Calu3 (cell line): ENCODE results near the gene GOLGA2. TPM values are rescaled to one million over a fixed set of nuclear protein-coding genes. Genes with fewer than 3 reads are reported as not detected.

Source experiments
- BruUV-seq: library from RNA; stranded (reverse); fragments of 400-500 nt; replicated peaks from 2 replicates; lab custom pipeline; 2021; lab: Mats Ljungman, UMichigan
- CTCF ChIA-PET: fragments of 300-600 bp; sonication (Branson Sonifier 250); formaldehyde crosslinking; loops from one replicate; lab custom pipeline; 2022; ENCODE audit warnings: antibody characterized with exemption; lab: Charles Lee
- DNase-seq: peaks from one replicate; pipeline ENCODE4 v3.0.0; 2022
- H3K27ac Mint-ChIP-seq: one replicate; pipeline ENCODE4 v1.8.0; 2022; ENCODE audit warnings: mixed read lengths; ENCODE audit not compliant: unreplicated experiment
- H3K27me3 Mint-ChIP-seq: one replicate; pipeline ENCODE4 v1.8.0; 2022; ENCODE audit warnings: mixed read lengths; ENCODE audit not compliant: unreplicated experiment
- H3K36me3 Mint-ChIP-seq: one replicate; pipeline ENCODE4 v1.8.0; 2022; ENCODE audit warnings: mild to moderate bottlenecking, moderate library complexity, mixed read lengths; ENCODE audit not compliant: insufficient read depth, unreplicated experiment
- H3K4me1 Mint-ChIP-seq: one replicate; pipeline ENCODE4 v1.8.0; 2022; ENCODE audit warnings: mild to moderate bottlenecking, low read depth, mixed read lengths; ENCODE audit not compliant: unreplicated experiment
- H3K4me3 Mint-ChIP-seq: one replicate; pipeline ENCODE4 v1.8.0; 2022; ENCODE audit warnings: mild to moderate bottlenecking, low read depth, moderate library complexity, mixed read lengths; ENCODE audit not compliant: unreplicated experiment
- H3K9me3 Mint-ChIP-seq: one replicate; pipeline ENCODE4 v1.8.0; 2022; ENCODE audit warnings: low read depth, mixed read lengths; ENCODE audit not compliant: unreplicated experiment
- intact Hi-C: fragments of 100-400 bp; cut with micrococcal nuclease; formaldehyde crosslinking; loops from one replicate; pipeline ENCODE4 v1.10.0; 2022; ENCODE audit not compliant: unreplicated experiment
- total RNA-seq: library from RNA; stranded (reverse); gene quantifications from 2 replicates; pipeline ENCODE4 v1.2.3, GENCODE V29; 2022
- TF ChIP-seq, protein P1 (sequence below): fragments of 200-600 bp; IDR thresholded peaks from one replicate; pipeline ENCODE4 v1.8.0; 2022; ENCODE audit warnings: antibody characterized with exemption; ENCODE audit not compliant: unreplicated experiment

GOLGA2 gene
- total RNA-seq, 1 experiment from 2014 or later: 69.6 TPM

DNA sequence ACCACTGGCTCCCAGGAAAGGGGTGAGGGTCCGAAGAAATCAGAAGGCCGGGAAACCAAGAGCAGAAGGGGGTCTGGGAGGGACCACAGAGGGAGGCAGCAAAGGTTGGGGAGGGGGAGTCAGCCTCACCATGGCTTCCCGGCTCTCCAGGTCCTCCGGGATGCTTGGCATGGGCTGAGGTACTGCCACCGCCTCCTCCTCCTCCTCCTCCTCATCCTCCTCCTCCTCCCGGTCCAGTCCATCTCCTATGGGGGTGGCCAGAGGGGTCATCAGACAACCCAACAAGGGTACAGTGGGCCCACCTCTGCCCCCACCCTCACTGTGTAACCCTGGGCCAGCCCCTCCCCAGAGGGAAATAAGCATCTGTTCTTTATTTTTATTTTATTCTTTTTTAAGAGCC, 17.5 kb downstream of the GOLGA2 start:
- CTCF ChIA-PET: interaction anchor here (0.5 kb wide), 1 partner anchor 770 kb away, joined by 3 read pairs; the partner anchor contains the start of gene SH3GLB2
- Mint-ChIP-seq H3K4me3 (no peak overlapping the region), H3K27ac (no peak overlapping the region)

DNA sequence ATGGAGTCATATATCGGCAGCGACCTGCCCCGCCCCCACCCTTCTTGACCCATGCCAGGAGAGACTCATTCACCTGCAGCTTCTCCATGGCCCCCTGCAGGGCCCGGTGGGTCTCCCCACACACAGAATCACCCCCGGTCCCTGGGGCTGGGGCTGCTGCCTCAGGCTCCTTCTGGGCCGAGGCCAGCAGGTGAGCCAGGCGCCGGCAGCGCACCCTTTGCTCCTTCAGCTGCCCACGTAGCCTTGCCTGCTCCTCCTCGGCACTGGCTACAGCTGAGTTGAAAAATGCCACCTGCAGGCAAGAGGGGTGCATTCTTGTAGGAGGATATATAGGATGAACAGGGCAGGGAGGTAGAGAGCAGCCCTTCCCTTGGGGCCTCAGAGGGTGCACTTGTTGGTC, 17.9 kb downstream of the GOLGA2 start:
- Mint-ChIP-seq H3K4me3 (no peak overlapping the region), H3K27ac (no peak overlapping the region), H3K27me3 (no peaks in the 10 kb centered on the region), H3K9me3 (no peaks in the 10 kb centered on the region), H3K36me3 (peaks cover 38% of the 10 kb centered on the region), H3K4me1 (no peaks in the 10 kb centered on the region)
- DNase-seq: no peak
- CTCF ChIA-PET: interaction anchor here (0.5 kb wide), 1 partner anchor 770 kb away, joined by 3 read pairs; the partner anchor contains the start of gene SH3GLB2
- no TSS peak for BruUV-seq
- intact Hi-C loops: no loop called here
- TF ChIP-seq, protein P1, sequence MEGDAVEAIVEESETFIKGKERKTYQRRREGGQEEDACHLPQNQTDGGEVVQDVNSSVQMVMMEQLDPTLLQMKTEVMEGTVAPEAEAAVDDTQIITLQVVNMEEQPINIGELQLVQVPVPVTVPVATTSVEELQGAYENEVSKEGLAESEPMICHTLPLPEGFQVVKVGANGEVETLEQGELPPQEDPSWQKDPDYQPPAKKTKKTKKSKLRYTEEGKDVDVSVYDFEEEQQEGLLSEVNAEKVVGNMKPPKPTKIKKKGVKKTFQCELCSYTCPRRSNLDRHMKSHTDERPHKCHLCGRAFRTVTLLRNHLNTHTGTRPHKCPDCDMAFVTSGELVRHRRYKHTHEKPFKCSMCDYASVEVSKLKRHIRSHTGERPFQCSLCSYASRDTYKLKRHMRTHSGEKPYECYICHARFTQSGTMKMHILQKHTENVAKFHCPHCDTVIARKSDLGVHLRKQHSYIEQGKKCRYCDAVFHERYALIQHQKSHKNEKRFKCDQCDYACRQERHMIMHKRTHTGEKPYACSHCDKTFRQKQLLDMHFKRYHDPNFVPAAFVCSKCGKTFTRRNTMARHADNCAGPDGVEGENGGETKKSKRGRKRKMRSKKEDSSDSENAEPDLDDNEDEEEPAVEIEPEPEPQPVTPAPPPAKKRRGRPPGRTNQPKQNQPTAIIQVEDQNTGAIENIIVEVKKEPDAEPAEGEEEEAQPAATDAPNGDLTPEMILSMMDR: no peak

More for the DNA sequence above, 17.5 kb downstream of the GOLGA2 start:
- no peaks in the 10 kb centered on the region for H3K9me3 Mint-ChIP-seq
- no peak for DNase-seq
- H3K27me3 Mint-ChIP-seq: no peaks in the 10 kb centered on the region
- TF ChIP-seq, protein P1: no peak
- no peaks in the 10 kb centered on the region for H3K4me1 Mint-ChIP-seq
- peaks cover 42% of the 10 kb centered on the region for H3K36me3 Mint-ChIP-seq
- intact Hi-C loops: no loop called here
- no TSS peak for BruUV-seq

DNA sequence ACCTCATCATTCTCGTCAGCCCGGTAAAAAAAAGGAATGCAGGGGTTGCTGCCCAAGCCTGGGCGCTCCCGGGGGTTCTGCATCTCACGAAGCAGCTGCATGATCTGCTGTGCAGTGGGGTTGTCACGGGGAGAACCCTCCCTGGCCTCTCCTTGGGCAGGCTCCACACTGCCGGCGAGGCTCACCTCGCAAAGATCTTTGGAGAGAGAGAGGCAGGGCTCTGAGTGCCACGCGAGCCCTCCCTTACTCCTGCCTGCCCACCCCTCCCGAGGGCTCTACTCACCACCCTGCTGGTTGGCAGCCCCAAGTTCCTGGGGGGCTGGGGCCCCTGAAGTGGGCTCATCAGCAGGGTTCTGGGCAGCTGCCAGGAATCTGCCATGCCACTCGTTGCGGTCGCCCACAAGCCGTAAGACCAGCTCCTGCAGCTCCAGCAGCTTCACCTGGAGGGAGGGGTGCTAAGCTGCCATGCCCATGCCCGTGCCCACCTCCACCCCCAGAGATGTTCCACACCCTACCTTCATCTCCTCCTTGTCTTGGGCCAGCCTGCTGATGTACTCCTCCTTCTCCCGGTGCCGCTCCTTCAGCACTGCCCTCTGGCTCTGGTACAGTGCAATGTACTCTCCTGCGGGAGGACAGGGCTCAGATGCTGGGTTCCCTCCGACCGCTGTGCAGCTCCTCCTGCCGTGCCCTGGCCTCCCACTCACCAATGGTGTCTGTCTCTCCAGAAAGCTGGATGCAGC, 18.6 kb downstream of the GOLGA2 start:
- Mint-ChIP-seq H3K4me3 (no peak overlapping the region), H3K27ac (no peak overlapping the region), H3K9me3 (no peaks in the 10 kb centered on the region), H3K36me3 (peaks cover 32% of the 10 kb centered on the region), H3K4me1 (no peaks in the 10 kb centered on the region), H3K27me3 (no peaks in the 10 kb centered on the region)
- TF ChIP-seq, protein P1: no peak
- DNase-seq: no peak
- intact Hi-C loops: no loop called here
- CTCF ChIA-PET: no interaction called here
- BruUV-seq: no TSS peak

DNA sequence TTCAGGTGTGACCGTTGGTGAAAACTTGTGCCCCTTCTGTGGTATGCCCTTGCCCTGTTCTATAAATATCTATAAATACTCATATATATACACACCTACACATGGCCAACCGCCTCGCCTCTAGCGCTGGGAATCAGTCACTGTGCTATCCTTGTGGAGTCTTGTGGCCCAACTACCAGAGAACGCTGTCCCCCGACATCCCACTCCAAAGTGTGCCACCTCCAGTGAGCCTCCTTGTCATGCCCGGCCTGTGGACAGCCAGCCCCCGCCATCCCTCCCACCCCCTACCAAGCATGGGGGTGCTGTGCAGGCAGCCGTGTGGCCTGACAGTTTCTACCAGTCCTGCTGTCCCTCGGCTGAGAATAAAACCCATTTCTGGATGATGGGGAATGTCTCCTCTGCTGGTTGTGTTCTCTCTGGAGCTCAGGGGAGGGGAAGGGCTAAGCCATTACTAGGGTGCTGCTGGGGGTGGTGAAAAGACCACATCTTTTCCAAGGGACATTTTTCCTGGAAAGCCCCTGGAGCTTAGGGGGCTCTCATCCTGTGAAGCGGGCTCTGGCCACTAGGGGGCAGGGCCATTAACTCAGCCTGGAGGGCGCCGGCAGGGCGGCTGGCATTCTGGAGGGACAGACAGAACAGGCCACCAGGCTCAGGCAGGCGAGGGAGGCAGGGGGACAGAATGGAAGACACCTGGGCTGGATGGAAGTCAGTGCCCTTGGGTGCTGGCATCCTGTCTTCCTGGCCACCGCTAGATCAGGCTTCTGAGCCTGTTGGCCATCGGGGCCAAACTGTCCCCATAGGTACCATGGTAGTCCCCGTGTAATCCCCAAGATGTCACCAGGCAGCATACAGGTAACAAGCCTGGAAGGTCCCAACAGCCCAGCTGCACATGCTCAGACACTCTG, 20.7 kb downstream of the GOLGA2 start:
- H3K4me1 Mint-ChIP-seq: no peaks in the 10 kb centered on the region
- DNase-seq: peak; percentile 62
- no peaks in the 10 kb centered on the region for H3K9me3 Mint-ChIP-seq
- intact Hi-C loops: no loop called here
- peaks cover 20% of the 10 kb centered on the region for H3K36me3 Mint-ChIP-seq
- no TSS peak for BruUV-seq
- CTCF ChIA-PET: interaction anchor here (1.3 kb wide), 1 partner anchor 62 kb away, joined by 3 read pairs; no protein-coding TSS in a partner anchor
- no peak overlapping the region for H3K4me3 Mint-ChIP-seq
- H3K27me3 Mint-ChIP-seq: no peaks in the 10 kb centered on the region
- TF ChIP-seq, protein P1: peak; percentile 73
- H3K27ac Mint-ChIP-seq: no peak overlapping the region
